ENCODE results near the gene CRYL1.

CRYL1 gene

DNA sequence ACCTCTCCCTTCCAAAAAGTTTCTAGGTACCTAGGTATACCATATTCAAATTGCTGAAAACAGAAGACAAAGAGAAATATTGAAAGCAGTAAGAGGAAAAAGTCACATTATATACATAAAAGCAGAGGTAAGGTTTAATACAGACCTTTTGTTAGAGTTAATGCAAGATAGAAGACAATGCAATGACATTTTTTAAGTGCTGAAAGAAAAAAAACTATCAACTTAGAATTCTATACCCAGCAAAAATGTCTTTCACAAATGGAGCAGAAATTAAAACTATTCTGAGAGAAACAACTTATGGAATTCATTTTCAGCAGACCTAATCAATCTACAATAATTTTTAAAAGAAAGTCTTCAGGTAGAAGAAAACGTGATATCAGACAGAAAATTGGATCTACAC is 77.2 kb downstream of the CRYL1 start:
- DNase-seq (ENCODE audit: low read depth in 1 of 2, low spot score in 1 of 2), result no peak
- H3K4me3 ChIP-seq (replicated peaks; ENCODE audit: insufficient read depth, low read length), result no peak overlapping the region
- H3K27me3 ChIP-seq (ENCODE audit: insufficient read depth, poor library complexity, severe bottlenecking), result no peaks in the 10 kb centered on the region
- TF ChIP-seq POLR2AphosphoS5 (IDR thresholded peaks at IDR 0.05; ENCODE audit: low read depth) (no peak), REST (IDR thresholded peaks at IDR 0.05; ENCODE audit: insufficient replicate concordance, low read depth) (no peak), SPI1 (IDR thresholded peaks at IDR 0.05; ENCODE audit: borderline replicate concordance, low read depth) (no peak), GABPA (IDR thresholded peaks at IDR 0.05; ENCODE audit: low read depth) (no peak)
- TF ChIP-seq, protein P1, sequence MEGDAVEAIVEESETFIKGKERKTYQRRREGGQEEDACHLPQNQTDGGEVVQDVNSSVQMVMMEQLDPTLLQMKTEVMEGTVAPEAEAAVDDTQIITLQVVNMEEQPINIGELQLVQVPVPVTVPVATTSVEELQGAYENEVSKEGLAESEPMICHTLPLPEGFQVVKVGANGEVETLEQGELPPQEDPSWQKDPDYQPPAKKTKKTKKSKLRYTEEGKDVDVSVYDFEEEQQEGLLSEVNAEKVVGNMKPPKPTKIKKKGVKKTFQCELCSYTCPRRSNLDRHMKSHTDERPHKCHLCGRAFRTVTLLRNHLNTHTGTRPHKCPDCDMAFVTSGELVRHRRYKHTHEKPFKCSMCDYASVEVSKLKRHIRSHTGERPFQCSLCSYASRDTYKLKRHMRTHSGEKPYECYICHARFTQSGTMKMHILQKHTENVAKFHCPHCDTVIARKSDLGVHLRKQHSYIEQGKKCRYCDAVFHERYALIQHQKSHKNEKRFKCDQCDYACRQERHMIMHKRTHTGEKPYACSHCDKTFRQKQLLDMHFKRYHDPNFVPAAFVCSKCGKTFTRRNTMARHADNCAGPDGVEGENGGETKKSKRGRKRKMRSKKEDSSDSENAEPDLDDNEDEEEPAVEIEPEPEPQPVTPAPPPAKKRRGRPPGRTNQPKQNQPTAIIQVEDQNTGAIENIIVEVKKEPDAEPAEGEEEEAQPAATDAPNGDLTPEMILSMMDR (IDR thresholded peaks at IDR 0.05; ENCODE audit: insufficient read depth, low read length), result no peak
- no peak overlapping the region for H3K27ac ChIP-seq (replicated peaks)

DNA sequence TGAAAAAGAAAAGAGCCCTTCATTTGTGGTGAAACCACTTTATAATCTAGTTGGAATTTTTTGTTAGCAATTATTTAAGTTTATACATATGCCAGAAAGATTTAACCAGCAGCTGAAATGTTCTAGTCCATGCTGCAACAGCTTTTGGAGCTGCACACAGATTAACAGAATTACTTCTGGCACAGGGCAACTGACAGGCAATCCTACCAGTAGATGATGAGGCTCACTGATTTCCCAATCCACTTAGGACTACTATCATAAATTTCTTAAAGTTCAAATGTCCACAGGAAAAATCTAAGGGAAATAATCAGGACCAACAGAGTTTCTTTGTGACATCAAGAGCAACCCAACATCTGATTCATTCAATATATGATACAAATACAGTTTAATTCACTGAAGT is 78.8 kb downstream of the CRYL1 start:
- H3K27ac ChIP-seq (replicated peaks), result no peak overlapping the region
- TF ChIP-seq POLR2AphosphoS5 (IDR thresholded peaks at IDR 0.05; ENCODE audit: low read depth) (no peak), GABPA (IDR thresholded peaks at IDR 0.05; ENCODE audit: low read depth) (no peak), SPI1 (IDR thresholded peaks at IDR 0.05; ENCODE audit: borderline replicate concordance, low read depth) (no peak), REST (IDR thresholded peaks at IDR 0.05; ENCODE audit: insufficient replicate concordance, low read depth) (no peak)
- TF ChIP-seq, protein P1 (IDR thresholded peaks at IDR 0.05; ENCODE audit: insufficient read depth, low read length), result no peak
- no peak overlapping the region for H3K4me3 ChIP-seq (replicated peaks; ENCODE audit: insufficient read depth, low read length)
- DNase-seq (ENCODE audit: low read depth in 1 of 2, low spot score in 1 of 2), result no peak
- H3K27me3 ChIP-seq (ENCODE audit: insufficient read depth, poor library complexity, severe bottlenecking), result no peaks in the 10 kb centered on the region

DNA sequence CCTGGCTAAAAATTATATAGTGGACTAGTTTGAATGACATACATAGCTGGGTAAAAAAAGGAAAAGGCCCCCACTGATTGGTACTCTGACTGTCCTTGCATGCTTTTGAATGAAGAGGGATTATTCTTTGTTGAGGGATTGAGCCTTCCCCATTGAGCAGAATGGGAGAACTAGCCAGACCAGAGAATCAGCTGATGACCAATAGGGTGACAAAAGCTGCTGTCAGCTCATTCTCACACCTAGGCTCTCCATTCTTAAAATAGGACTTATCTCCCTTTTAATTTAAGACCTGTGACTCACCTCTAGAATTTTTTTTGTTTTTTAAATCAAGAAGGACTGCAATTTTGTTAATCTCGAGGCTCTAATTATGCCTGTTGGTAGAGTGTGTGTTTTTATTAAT is 79.3 kb downstream of the CRYL1 start:
- no peak overlapping the region for H3K27ac ChIP-seq (replicated peaks)
- TF ChIP-seq, protein P1 (IDR thresholded peaks at IDR 0.05; ENCODE audit: insufficient read depth, low read length), result no peak
- TF ChIP-seq REST (IDR thresholded peaks at IDR 0.05; ENCODE audit: insufficient replicate concordance, low read depth), result no peak
- TF ChIP-seq POLR2AphosphoS5 (IDR thresholded peaks at IDR 0.05; ENCODE audit: low read depth), result no peak
- TF ChIP-seq SPI1 (IDR thresholded peaks at IDR 0.05; ENCODE audit: borderline replicate concordance, low read depth), result no peak
- TF ChIP-seq GABPA (IDR thresholded peaks at IDR 0.05; ENCODE audit: low read depth), result no peak

More for the DNA sequence above, 79.3 kb downstream of the CRYL1 start:
- H3K27me3 ChIP-seq (ENCODE audit: insufficient read depth, poor library complexity, severe bottlenecking), result no peaks in the 10 kb centered on the region
- no peak for DNase-seq (ENCODE audit: low read depth in 1 of 2, low spot score in 1 of 2)
- no peak overlapping the region for H3K4me3 ChIP-seq (replicated peaks; ENCODE audit: insufficient read depth, low read length)
